HT1080 (cell line): ENCODE measurements around the gene NYNRIN. TPM values are rescaled to one million over a fixed set of nuclear protein-coding genes. Genes with fewer than 3 reads are reported as not detected.
A peak's percentile ranks its signal among the peaks of the same experiment; 100 is the strongest.

Experiments used
- DNase-seq: peaks from one replicate; pipeline ENCODE4 v3.0.0-alpha.2; 2015; ENCODE audit warnings: low read depth
- total RNA-seq: library from RNA; depleted of rRNA; stranded (reverse); fragments of >200 nt; shearing (Covaris generic); gene quantifications from 2 replicates; pipeline ENCODE4 v1.2.3, GENCODE V29; 2014

Gene NYNRIN
- total RNA-seq, 1 experiment from 2014 or later, result 0.05 TPM

GRCh38 chr14:24430143-24430681 is 31.4 kb downstream of the NYNRIN start:
- DNase-seq, result peak; percentile 58

GRCh38 chr14:24430682-24431568 is 32.1 kb downstream of the NYNRIN start:
- DNase-seq, result peak; percentile 23

GRCh38 chr14:24431569-24432258 is 32.9 kb downstream of the NYNRIN start:
- peak; percentile 85 for DNase-seq

- peak; percentile 30 for DNase-seq
These were observed 33.7 kb downstream of the NYNRIN start for GRCh38 chr14:24432259-24433131.

- DNase-seq, result no peak
These were observed 35.2 kb downstream of the NYNRIN start for GRCh38 chr14:24434036-24434435.

- DNase-seq, result no peak
These were observed 35.9 kb downstream of the NYNRIN start for GRCh38 chr14:24434676-24435075.

GRCh38 chr14:24435192-24435810 is 36.5 kb downstream of the NYNRIN start:
- no peak for DNase-seq

- DNase-seq, result no peak
These were observed 37.2 kb downstream of the NYNRIN start for GRCh38 chr14:24435998-24436354.

GRCh38 chr14:24436355-24437019 is 37.7 kb downstream of the NYNRIN start:
- peak; percentile 57 for DNase-seq

- no peak for DNase-seq
These were observed 38.4 kb downstream of the NYNRIN start for GRCh38 chr14:24437020-24437735.

- no peak for DNase-seq
These were observed 38.9 kb downstream of the NYNRIN start for GRCh38 chr14:24437736-24438067.

- DNase-seq, result no peak
These were observed 39.7 kb downstream of the NYNRIN start for GRCh38 chr14:24438223-24439097.

GRCh38 chr14:24439257-24439656 is 40.5 kb downstream of the NYNRIN start:
- DNase-seq, result no peak

- no peak for DNase-seq
These were observed 41.2 kb downstream of the NYNRIN start for GRCh38 chr14:24439830-24440605.

GRCh38 chr14:24440606-24441399 is 42.0 kb downstream of the NYNRIN start:
- DNase-seq, result no peak

- no peak for DNase-seq
These were observed 42.7 kb downstream of the NYNRIN start for GRCh38 chr14:24441485-24441884.

- no peak for DNase-seq
These were observed 43.1 kb downstream of the NYNRIN start for GRCh38 chr14:24441904-24442239.
